ENCODE data around the gene ANKRD13D. TPM values are rescaled to one million over a fixed set of nuclear protein-coding genes. Genes with fewer than 3 reads are reported as not detected.

ANKRD13D gene
- total and polyA plus RNA-seq, 2 experiments from 2014 or later, result 47.6 to 53.5 TPM

DNA sequence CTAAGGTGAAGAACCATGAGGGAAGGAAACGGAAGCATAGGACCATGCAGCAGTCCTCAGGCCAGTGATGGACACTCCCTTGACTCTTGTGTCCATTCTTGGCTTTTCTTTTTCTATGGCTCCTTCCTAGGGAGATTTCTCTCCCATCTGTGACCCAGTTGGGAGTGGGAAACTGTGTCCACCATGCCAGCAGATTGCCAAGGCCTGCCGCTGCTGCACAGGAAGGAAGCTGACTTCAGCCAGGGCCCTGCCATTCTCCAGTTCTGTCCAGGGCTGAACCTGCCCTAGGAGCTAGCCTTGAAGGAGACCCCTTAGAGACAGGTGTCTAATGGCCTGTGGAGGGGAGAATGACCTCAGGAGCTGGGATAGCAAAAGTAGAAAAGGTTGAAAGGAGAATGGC is 31.6 kb downstream of the ANKRD13D start:
- peaks cover 13% of the 10 kb centered on the region for H3K4me1 ChIP-seq (ENCODE audit: low read depth)
- TF ChIP-seq, protein P1, sequence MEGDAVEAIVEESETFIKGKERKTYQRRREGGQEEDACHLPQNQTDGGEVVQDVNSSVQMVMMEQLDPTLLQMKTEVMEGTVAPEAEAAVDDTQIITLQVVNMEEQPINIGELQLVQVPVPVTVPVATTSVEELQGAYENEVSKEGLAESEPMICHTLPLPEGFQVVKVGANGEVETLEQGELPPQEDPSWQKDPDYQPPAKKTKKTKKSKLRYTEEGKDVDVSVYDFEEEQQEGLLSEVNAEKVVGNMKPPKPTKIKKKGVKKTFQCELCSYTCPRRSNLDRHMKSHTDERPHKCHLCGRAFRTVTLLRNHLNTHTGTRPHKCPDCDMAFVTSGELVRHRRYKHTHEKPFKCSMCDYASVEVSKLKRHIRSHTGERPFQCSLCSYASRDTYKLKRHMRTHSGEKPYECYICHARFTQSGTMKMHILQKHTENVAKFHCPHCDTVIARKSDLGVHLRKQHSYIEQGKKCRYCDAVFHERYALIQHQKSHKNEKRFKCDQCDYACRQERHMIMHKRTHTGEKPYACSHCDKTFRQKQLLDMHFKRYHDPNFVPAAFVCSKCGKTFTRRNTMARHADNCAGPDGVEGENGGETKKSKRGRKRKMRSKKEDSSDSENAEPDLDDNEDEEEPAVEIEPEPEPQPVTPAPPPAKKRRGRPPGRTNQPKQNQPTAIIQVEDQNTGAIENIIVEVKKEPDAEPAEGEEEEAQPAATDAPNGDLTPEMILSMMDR (IDR thresholded peaks at IDR 0.05; ENCODE audit: low read depth, low read length), result no peak
- H3K36me3 ChIP-seq, result no peaks in the 10 kb centered on the region
- no peak overlapping the region for H3K27ac ChIP-seq
- no peak overlapping the region for H3K4me3 ChIP-seq
- no peaks in the 10 kb centered on the region for H3K9me3 ChIP-seq (ENCODE audit: low read depth)
- peaks cover 11% of the 10 kb centered on the region for H3K27me3 ChIP-seq
- no peak for DNase-seq (ENCODE audit: low read depth in 1 of 2, low spot score in 1 of 2)

DNA sequence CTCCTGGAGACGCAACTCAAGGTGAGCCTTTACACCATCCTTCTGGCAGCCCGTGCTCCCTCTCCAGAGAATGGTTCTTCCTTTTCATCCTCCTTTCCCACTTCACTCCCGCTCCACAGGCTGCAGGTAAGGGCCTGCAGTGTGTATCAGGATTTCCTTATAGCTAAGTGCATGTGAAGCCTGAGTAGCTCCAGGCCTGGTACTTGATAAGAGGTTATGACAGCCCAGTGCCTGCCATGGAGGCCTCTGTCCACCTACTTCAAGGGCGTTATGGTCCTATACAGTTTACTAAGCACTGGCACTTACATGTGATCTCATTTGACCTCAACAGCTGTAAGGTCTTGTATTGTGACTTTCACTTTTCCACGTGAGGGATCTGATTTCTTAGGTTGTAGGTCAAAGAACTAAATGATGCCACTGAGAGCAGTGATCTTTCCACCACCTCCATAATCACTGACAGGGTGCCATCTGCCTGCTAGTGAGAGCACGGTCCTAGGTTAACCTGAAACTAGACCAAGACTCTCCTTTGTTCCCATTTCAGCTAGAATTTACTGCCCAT is 32.3 kb downstream of the ANKRD13D start:
- Histone ChIP-seq H3K36me3 (no peaks in the 10 kb centered on the region), H3K27me3 (peaks cover 11% of the 10 kb centered on the region), H3K27ac (no peak overlapping the region), H3K4me1 (ENCODE audit: low read depth) (peaks cover 13% of the 10 kb centered on the region), H3K9me3 (ENCODE audit: low read depth) (no peaks in the 10 kb centered on the region), H3K4me3 (no peak overlapping the region)
- DNase-seq (ENCODE audit: low read depth in 1 of 2, low spot score in 1 of 2), result peak in 1 of 2 donors; percentile 59
- TF ChIP-seq, protein P1 (IDR thresholded peaks at IDR 0.05; ENCODE audit: low read depth, low read length), result no peak

DNA sequence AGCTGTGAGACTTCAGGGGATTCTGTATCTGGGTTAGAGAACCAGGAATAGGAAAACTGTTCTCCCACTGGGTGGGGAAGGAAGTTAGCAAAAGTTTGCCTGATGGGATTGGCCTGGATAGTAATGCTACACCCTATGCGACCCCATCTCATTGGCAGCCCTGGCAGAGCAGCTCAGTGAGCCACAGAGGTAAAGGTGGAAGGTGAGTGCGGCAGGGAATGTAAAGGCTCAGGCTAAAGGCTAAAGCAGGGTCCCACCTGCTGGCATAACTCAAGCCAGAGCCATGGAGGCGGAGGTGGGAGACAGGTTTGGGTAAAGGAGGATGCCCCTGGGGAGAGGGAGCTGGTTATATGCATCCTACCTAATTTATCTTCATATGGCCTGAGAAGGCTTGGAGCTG is 32.9 kb downstream of the ANKRD13D start:
- Histone ChIP-seq H3K27ac (no peak overlapping the region), H3K4me3 (no peak overlapping the region), H3K36me3 (no peaks in the 10 kb centered on the region), H3K4me1 (ENCODE audit: low read depth) (peaks cover 13% of the 10 kb centered on the region), H3K27me3 (peaks cover 11% of the 10 kb centered on the region), H3K9me3 (ENCODE audit: low read depth) (no peaks in the 10 kb centered on the region)
- DNase-seq (ENCODE audit: low read depth in 1 of 2, low spot score in 1 of 2), result no peak
- TF ChIP-seq, protein P1 (IDR thresholded peaks at IDR 0.05; ENCODE audit: low read depth, low read length), result no peak

DNA sequence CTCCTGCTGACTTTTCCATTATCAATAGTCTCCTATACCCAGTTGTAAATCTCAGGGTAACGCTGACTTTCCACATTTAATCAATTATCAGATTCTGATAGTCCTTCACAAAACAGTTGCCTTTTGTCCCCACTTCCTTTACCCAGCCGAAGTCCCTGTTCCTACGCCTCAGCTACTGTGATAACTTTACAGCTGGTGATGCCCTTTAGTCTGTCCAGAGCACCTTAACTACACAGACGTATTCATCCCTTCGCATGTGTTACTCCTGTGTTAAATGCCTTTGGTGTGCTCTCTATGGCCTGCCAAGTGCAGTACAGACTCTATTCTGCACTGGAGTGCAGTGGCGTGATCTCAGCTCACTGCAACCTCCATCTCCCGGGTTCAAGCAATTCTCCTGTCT is 34.4 kb downstream of the ANKRD13D start:
- Histone ChIP-seq H3K9me3 (ENCODE audit: low read depth) (no peaks in the 10 kb centered on the region), H3K27ac (no peak overlapping the region), H3K4me3 (no peak overlapping the region), H3K4me1 (ENCODE audit: low read depth) (peaks cover 10% of the 10 kb centered on the region), H3K36me3 (no peaks in the 10 kb centered on the region), H3K27me3 (peaks cover 9% of the 10 kb centered on the region)
- DNase-seq (ENCODE audit: low read depth in 1 of 2, low spot score in 1 of 2), result no peak
- TF ChIP-seq, protein P1 (IDR thresholded peaks at IDR 0.05; ENCODE audit: low read depth, low read length), result no peak

DNA sequence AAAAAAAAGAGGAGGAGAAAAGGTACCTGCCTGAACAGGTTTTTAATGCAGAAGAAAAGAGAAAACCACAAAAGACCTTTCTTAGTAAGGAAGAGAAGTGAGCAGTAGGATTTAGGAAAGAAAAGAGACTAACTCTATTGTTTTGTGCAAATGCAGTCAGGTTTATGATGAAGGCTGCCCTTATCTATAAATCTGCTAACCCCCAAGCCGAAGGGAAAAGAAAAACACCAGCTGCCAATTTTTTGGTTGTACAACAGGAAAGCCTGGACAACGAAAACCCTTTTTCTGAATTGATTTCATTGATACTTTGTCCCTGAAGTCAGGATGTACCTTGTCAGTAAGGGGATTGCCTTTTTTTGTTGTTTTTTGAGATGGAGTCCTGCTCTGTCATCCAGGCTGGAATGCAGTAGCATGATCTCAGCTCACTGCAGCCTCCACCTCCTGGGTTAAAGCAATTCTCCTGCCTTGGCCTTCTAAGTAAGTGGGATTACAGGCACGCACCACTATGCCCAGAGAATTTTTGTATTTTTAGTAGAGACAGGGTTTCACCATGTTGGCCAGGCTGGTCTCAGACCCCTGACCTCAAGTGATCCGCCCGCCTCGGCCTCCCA is 43.1 kb downstream of the ANKRD13D start:
- Histone ChIP-seq H3K27ac (no peak overlapping the region), H3K36me3 (no peaks in the 10 kb centered on the region), H3K4me3 (no peak overlapping the region), H3K9me3 (ENCODE audit: low read depth) (no peaks in the 10 kb centered on the region), H3K27me3 (no peaks in the 10 kb centered on the region), H3K4me1 (ENCODE audit: low read depth) (no peaks in the 10 kb centered on the region)
- DNase-seq (ENCODE audit: low read depth in 1 of 2, low spot score in 1 of 2), result no peak
- TF ChIP-seq, protein P1 (IDR thresholded peaks at IDR 0.05; ENCODE audit: low read depth, low read length), result no peak
